Nephron (organoid): ENCODE results near the gene MDP1.

ENCODE experiments used
- H3K27ac Mint-ChIP-seq, 3 experiments: 2 replicates each; pipeline ENCODE4 v1.8.0; 2020; ENCODE audit warnings: mixed read lengths in 3 of 3, mild to moderate bottlenecking in 2 of 3, moderate library complexity in 1 of 3
- H3K27me3 Mint-ChIP-seq: 2 replicates; pipeline ENCODE4 v1.8.0; 2021; ENCODE audit warnings: low read depth, mild to moderate bottlenecking, moderate library complexity, mixed read lengths
- H3K36me3 Mint-ChIP-seq: 2 replicates; pipeline ENCODE4 v1.8.0; 2020; ENCODE audit warnings: low read depth, mixed read lengths
- H3K4me1 Mint-ChIP-seq: 2 replicates; pipeline ENCODE4 v1.8.0; 2020; ENCODE audit warnings: mixed read lengths
- H3K4me3 Mint-ChIP-seq, 3 experiments: 2 replicates each; pipeline ENCODE4 v1.8.0; 2020; ENCODE audit warnings: mild to moderate bottlenecking in 3 of 3, mixed read lengths in 3 of 3, moderate library complexity in 2 of 3
- H3K9me3 Mint-ChIP-seq: 2 replicates; pipeline ENCODE4 v1.8.0; 2020; ENCODE audit warnings: mixed read lengths
- CTCF ChIP-seq, 3 experiments: fragments of 200-600 bp; sonication (generic); IDR thresholded peaks; one replicate each; pipeline ENCODE4 v1.5.0; 2021; ENCODE audit warnings: antibody characterized with exemption in 3 of 3; ENCODE audit not compliant: unreplicated experiment in 3 of 3

MDP1 gene

GRCh38 chr14:24197056-24197450, 18.8 kb downstream of the MDP1 start:
- H3K4me1 Mint-ChIP-seq: peaks cover 35% of the 10 kb centered on the region

GRCh38 chr14:24196071-24197055, 19.5 kb downstream of the MDP1 start:
- peaks cover 41% of the 10 kb centered on the region for H3K36me3 Mint-ChIP-seq
- no peaks in the 10 kb centered on the region for H3K27me3 Mint-ChIP-seq
- TF ChIP-seq CTCF (IDR thresholded peaks at IDR 0.05; ENCODE audit: unreplicated experiment in 3 of 3): no peak
- peak overlapping the region; percentile 90 to 99 (median 97) for H3K4me3 Mint-ChIP-seq
- H3K27ac Mint-ChIP-seq: peak overlapping the region; percentile 95 to 97 (median 95)
- H3K9me3 Mint-ChIP-seq: no peaks in the 10 kb centered on the region
- H3K4me1 Mint-ChIP-seq: peaks cover 35% of the 10 kb centered on the region

More at GRCh38 chr14:24197056-24197450, 18.8 kb downstream of the MDP1 start:
- H3K4me3 Mint-ChIP-seq: peak overlapping the region; percentile 86 to 90 (median 89)
- H3K27me3 Mint-ChIP-seq: no peaks in the 10 kb centered on the region
- no peak for TF ChIP-seq CTCF (IDR thresholded peaks at IDR 0.05; ENCODE audit: unreplicated experiment in 3 of 3)
- H3K9me3 Mint-ChIP-seq: no peaks in the 10 kb centered on the region
- peaks cover 44% of the 10 kb centered on the region for H3K36me3 Mint-ChIP-seq
- H3K27ac Mint-ChIP-seq: peak overlapping the region; percentile 67 to 90 (median 82)

- Mint-ChIP-seq H3K9me3 (no peaks in the 10 kb centered on the region), H3K4me3 (peak within 1 kb of the TSS; percentile 90 to 99 (median 97)), H3K27me3 (no peaks in the 10 kb centered on the region)
These were observed 20.4 kb downstream of the MDP1 start, which contains the start of gene TM9SF1 for GRCh38 chr14:24195186-24196070. Gene TM9SF1 (minus strand): TSS chr14:24195441. CDS start chr14:24195019, 422 bp downstream.

GRCh38 chr14:24194873-24195185, 21.0 kb downstream of the MDP1 start:
- H3K4me3 Mint-ChIP-seq: peak overlapping the region; percentile 90 to 99 (median 97)
- no peaks in the 10 kb centered on the region for H3K27me3 Mint-ChIP-seq
- H3K4me1 Mint-ChIP-seq: peaks cover 41% of the 10 kb centered on the region
- no peaks in the 10 kb centered on the region for H3K9me3 Mint-ChIP-seq
- no peak for TF ChIP-seq CTCF (IDR thresholded peaks at IDR 0.05; ENCODE audit: unreplicated experiment in 3 of 3)
- peak overlapping the region; percentile 95 to 97 (median 95) for H3K27ac Mint-ChIP-seq
- peaks cover 40% of the 10 kb centered on the region for H3K36me3 Mint-ChIP-seq

More at GRCh38 chr14:24195186-24196070, 20.4 kb downstream of the MDP1 start, which contains the start of gene TM9SF1:
- Mint-ChIP-seq H3K27ac (peak within 1 kb of the TSS; percentile 95 to 97 (median 95)), H3K36me3 (peaks cover 40% of the 10 kb centered on the region), H3K4me1 (peaks cover 35% of the 10 kb centered on the region)
- no peak for TF ChIP-seq CTCF (IDR thresholded peaks at IDR 0.05; ENCODE audit: unreplicated experiment in 3 of 3)

- Mint-ChIP-seq H3K9me3 (no peaks in the 10 kb centered on the region), H3K27ac (peak overlapping the region; percentile 95 to 97 (median 95)), H3K4me3 (peak overlapping the region; percentile 90 to 99 (median 97)), H3K36me3 (peaks cover 38% of the 10 kb centered on the region), H3K4me1 (peaks cover 43% of the 10 kb centered on the region), H3K27me3 (no peaks in the 10 kb centered on the region)
- TF ChIP-seq CTCF (IDR thresholded peaks at IDR 0.05; ENCODE audit: unreplicated experiment in 3 of 3): no peak
These were observed 21.5 kb downstream of the MDP1 start for GRCh38 chr14:24194186-24194872.
